ENCODE measurements around the gene KDM3B.

- TF ChIP-seq CTCF (conservative IDR thresholded peaks at IDR 0.05; ENCODE audit: low read depth in 2 of 2) (no peak), EZH2phosphoT487 (IDR thresholded peaks at IDR 0.05; ENCODE audit: unreplicated experiment) (no peak), POLR2AphosphoS5 (IDR thresholded peaks at IDR 0.05; ENCODE audit: low read depth) (no peak), REST (IDR thresholded peaks at IDR 0.05; ENCODE audit: unreplicated experiment) (no peak), EZH2 (IDR thresholded peaks at IDR 0.05; ENCODE audit: low read depth, unreplicated experiment) (no peak), CREB1 (CRISPR knock-in tag; IDR thresholded peaks at IDR 0.05; ENCODE audit: low read depth) (no peak), STAT1 (IDR thresholded peaks at IDR 0.05; ENCODE audit: unreplicated experiment) (no peak), NANOG (IDR thresholded peaks at IDR 0.05; ENCODE audit: borderline replicate concordance) (no peak)
Observed at GRCh38 chr5:138371454-138371853, 19.0 kb downstream of the KDM3B start.

Measured in GM23338 (cell line).